Gastroesophageal sphincter (tissue), 3 donors: ENCODE data around the gene PNLIPRP1.

Source experiments
- EP300 ChIP-seq: sonication (generic); formaldehyde crosslinking; IDR thresholded peaks from one replicate; pipeline ENCODE4 v1.6.1; 2017; ENCODE audit warnings: antibody characterized with exemption, mild to moderate bottlenecking
- POLR2A ChIP-seq, 2 donors: fragments of 450-650 bp; IDR thresholded peaks; one replicate each; pipeline ENCODE4 v1.6.1; 2017; ENCODE audit warnings: antibody characterized with exemption in 2 of 2, mild to moderate bottlenecking in 2 of 2, moderate library complexity in 1 of 2
- POLR2AphosphoS5 ChIP-seq: sonication (generic); formaldehyde crosslinking; IDR thresholded peaks from one replicate; pipeline ENCODE4 v1.6.1; 2017; ENCODE audit warnings: antibody characterized with exemption
- TF ChIP-seq, protein P1 (sequence below), 4 experiments: fragments of 200-600 bp in 2 of 4; fragments of 450-650 bp in 2 of 4; sonication (generic) in 1 of 4; IDR thresholded peaks; one replicate each; pipeline ENCODE4 v1.5.1; 2017 to 2019; ENCODE audit warnings: antibody characterized with exemption in 4 of 4, mild to moderate bottlenecking in 2 of 4, moderate library complexity in 2 of 4

DNA sequence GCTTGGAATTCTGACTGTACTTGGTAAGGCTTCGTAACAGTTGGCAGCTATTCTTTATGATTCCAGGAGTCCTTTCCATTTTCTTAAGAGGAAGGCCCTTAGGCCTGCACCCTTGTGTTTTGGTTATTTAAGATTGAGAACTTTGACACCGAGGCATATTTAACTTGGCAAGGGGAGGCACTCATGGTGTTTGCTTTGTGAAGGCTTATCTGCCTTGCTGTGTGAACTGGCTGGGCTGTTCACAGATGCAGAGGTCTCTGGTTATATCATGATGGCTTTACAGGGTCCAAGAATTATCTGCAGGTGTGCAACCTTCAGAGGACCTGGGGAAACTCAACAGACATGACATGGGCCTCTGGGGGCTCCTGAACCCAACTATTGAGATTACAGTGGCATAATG lies 833 bp upstream of the PNLIPRP1 start:
- no peak for TF ChIP-seq POLR2AphosphoS5
- TF ChIP-seq, protein P1, sequence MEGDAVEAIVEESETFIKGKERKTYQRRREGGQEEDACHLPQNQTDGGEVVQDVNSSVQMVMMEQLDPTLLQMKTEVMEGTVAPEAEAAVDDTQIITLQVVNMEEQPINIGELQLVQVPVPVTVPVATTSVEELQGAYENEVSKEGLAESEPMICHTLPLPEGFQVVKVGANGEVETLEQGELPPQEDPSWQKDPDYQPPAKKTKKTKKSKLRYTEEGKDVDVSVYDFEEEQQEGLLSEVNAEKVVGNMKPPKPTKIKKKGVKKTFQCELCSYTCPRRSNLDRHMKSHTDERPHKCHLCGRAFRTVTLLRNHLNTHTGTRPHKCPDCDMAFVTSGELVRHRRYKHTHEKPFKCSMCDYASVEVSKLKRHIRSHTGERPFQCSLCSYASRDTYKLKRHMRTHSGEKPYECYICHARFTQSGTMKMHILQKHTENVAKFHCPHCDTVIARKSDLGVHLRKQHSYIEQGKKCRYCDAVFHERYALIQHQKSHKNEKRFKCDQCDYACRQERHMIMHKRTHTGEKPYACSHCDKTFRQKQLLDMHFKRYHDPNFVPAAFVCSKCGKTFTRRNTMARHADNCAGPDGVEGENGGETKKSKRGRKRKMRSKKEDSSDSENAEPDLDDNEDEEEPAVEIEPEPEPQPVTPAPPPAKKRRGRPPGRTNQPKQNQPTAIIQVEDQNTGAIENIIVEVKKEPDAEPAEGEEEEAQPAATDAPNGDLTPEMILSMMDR (IDR thresholded peaks at IDR 0.05): no peak
- TF ChIP-seq POLR2A (IDR thresholded peaks at IDR 0.05): no peak
- TF ChIP-seq EP300: no peak
